GM12864 (cell line): ENCODE results near the gene CCDC186.

Experiments used
- DNase-seq: peaks from one replicate; pipeline ENCODE4 v3.0.0-alpha.2; 2011; ENCODE audit warnings: low read depth
- H3K4me3 ChIP-seq: 2 replicates; pipeline ENCODE4 v1.5.1; 2011; ENCODE audit warnings: mild to moderate bottlenecking, low read depth, low read length, control low read depth
- CTCF ChIP-seq: IDR thresholded peaks from 2 replicates; pipeline ENCODE4 v1.5.1; 2011; ENCODE audit warnings: low read depth, mild to moderate bottlenecking, moderate library complexity, low read length, control low read depth, inconsistent platforms; ENCODE audit errors: missing control alignments

CCDC186 gene

GRCh38 chr10:114102256-114102655 lies 71.7 kb downstream of the CCDC186 start:
- DNase-seq: no peak
- H3K4me3 ChIP-seq: no peak overlapping the region
- no peak for TF ChIP-seq CTCF

GRCh38 chr10:114100848-114101741 lies 72.9 kb downstream of the CCDC186 start:
- peak overlapping the region; percentile 25 for H3K4me3 ChIP-seq
- DNase-seq: no peak
- no peak for TF ChIP-seq CTCF

GRCh38 chr10:114096864-114097263 lies 77.1 kb downstream of the CCDC186 start:
- TF ChIP-seq CTCF: no peak
- no peak for DNase-seq
- H3K4me3 ChIP-seq: no peak overlapping the region

- peak; percentile 60 for DNase-seq
- no peak overlapping the region; the same call in 1 of the 2 replicates for H3K4me3 ChIP-seq
- TF ChIP-seq CTCF: no peak
These were observed 78.3 kb downstream of the CCDC186 start for GRCh38 chr10:114095559-114096337.

GRCh38 chr10:114094795-114095194 lies 79.2 kb downstream of the CCDC186 start:
- DNase-seq: no peak
- H3K4me3 ChIP-seq: no peak overlapping the region
- no peak for TF ChIP-seq CTCF

GRCh38 chr10:114087655-114088054 lies 86.3 kb downstream of the CCDC186 start:
- TF ChIP-seq CTCF: no peak

More at GRCh38 chr10:114087655-114088054, 86.3 kb downstream of the CCDC186 start:
- DNase-seq: no peak
- no peak overlapping the region for H3K4me3 ChIP-seq
